ENCODE measurements around the gene HMGN1.

The HMGN1 gene

GRCh38 chr21:39312112-39313041 is 36.5 kb downstream of the HMGN1 start:
- peak overlapping the region; percentile 69 for H3K4me3 ChIP-seq (ENCODE audit: low read depth, low read length)

- no peak overlapping the region for H3K4me3 ChIP-seq (ENCODE audit: low read depth, low read length)
These were observed 37.7 kb downstream of the HMGN1 start for GRCh38 chr21:39311164-39311563.

- H3K4me3 ChIP-seq (ENCODE audit: low read depth, low read length), result no peak overlapping the region
These were observed 41.4 kb downstream of the HMGN1 start for GRCh38 chr21:39307466-39307865.

GRCh38 chr21:39300587-39300986 is 48.3 kb downstream of the HMGN1 start:
- no peak overlapping the region for H3K4me3 ChIP-seq (ENCODE audit: low read depth, low read length)

GRCh38 chr21:39296891-39297290 is 52.0 kb downstream of the HMGN1 start:
- H3K4me3 ChIP-seq (ENCODE audit: low read depth, low read length), result no peak overlapping the region

Measured in iPS-11a (cell line).